Esophagus (tissue), 2 donors: Measurements from ENCODE around the gene ATP8B1. TPM values are rescaled to one million over a fixed set of nuclear protein-coding genes. Genes with fewer than 3 reads are reported as not detected.

ENCODE experiments used
- H3K27ac ChIP-seq, 2 donors: one replicate each; pipeline ENCODE4 v1.5.1; 2013; ENCODE audit warnings: low read depth in 2 of 2, mild to moderate bottlenecking in 2 of 2, inconsistent platforms in 1 of 2, low read length in 1 of 2, moderate library complexity in 1 of 2
- H3K27me3 ChIP-seq, 2 donors: one replicate each; pipeline ENCODE4 v1.6.1; 2013; ENCODE audit warnings: low read length in 2 of 2, control low read depth in 1 of 2, mild to moderate bottlenecking in 1 of 2; ENCODE audit not compliant: insufficient read depth in 2 of 2, control insufficient read depth in 1 of 2
- H3K36me3 ChIP-seq, 2 donors: one replicate each; pipeline ENCODE4 v1.6.1; 2013; ENCODE audit warnings: low read length in 1 of 2; ENCODE audit not compliant: control insufficient read depth in 2 of 2, insufficient read depth in 2 of 2
- H3K4me1 ChIP-seq, 2 donors: one replicate each; pipeline ENCODE4 v1.6.1; 2013; ENCODE audit warnings: low read length in 1 of 2; ENCODE audit not compliant: control insufficient read depth in 2 of 2, insufficient read depth in 2 of 2
- H3K4me3 ChIP-seq, 2 donors: one replicate each; pipeline ENCODE4 v1.5.1; 2013; ENCODE audit warnings: low read length in 2 of 2, mild to moderate bottlenecking in 2 of 2, low read depth in 1 of 2, moderate library complexity in 1 of 2
- H3K9me3 ChIP-seq, 2 donors: one replicate each; pipeline ENCODE4 v1.6.1; 2013; ENCODE audit warnings: mild to moderate bottlenecking in 2 of 2, low read depth in 1 of 2, low read length in 1 of 2, moderate library complexity in 1 of 2; ENCODE audit not compliant: control insufficient read depth in 2 of 2, insufficient read depth in 1 of 2
- WGBS, 2 donors: extraction: QIAGEN DNeasy Blood & Tissue Kit; methylation state at CpG; one replicate each; pipeline ENCODE4 v1.1.7; 2013; 5-methylcytosine and 5-hydroxymethylcytosine counted together
- polyA plus RNA-seq, 2 donors: library from polyadenylated mRNA; stranded (reverse); fragments of 200-250 nt; gene quantifications; one replicate each; pipeline ENCODE4 v1.2.3, GENCODE V29; 2013
- donor health status: healthy with polysubstance abuse.
- donor health status: Bipolar disorder and iron deficiency.

The ATP8B1 gene
- polyA plus RNA-seq, 2 donors: 8.0 to 12.9 TPM

DNA sequence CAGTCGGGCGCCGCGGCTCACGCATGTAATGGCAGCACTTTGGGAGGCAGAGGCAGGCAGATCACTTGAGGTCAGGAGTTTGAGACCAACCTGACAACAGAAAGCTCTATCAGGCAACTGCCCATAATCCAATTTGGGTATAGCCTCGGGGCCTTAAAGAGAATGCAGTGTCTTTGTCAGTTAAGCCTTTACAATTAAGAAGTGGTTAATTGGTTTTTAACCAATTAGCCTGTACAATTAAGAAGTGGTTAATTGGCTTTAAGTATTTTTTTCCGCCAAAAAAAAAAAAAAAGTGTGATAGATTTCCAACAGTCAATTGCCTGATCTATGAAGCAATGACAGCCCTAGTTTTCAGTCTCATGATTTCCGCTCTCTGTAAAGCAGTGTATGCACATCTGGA, 106.8 kb downstream of the ATP8B1 start:
- peaks cover 4 to 6% of the 10 kb centered on the region in 2 donors for H3K36me3 ChIP-seq
- no peaks in the 10 kb centered on the region for H3K4me1 ChIP-seq
- H3K27me3 ChIP-seq: no peaks in the 10 kb centered on the region
- no peak overlapping the region for H3K27ac ChIP-seq
- H3K4me3 ChIP-seq: no peak overlapping the region
- WGBS, 2 donors: 92 to 93% methylated on average over 8 of the region's 8 CpGs
- H3K9me3 ChIP-seq: no peaks in the 10 kb centered on the region

DNA sequence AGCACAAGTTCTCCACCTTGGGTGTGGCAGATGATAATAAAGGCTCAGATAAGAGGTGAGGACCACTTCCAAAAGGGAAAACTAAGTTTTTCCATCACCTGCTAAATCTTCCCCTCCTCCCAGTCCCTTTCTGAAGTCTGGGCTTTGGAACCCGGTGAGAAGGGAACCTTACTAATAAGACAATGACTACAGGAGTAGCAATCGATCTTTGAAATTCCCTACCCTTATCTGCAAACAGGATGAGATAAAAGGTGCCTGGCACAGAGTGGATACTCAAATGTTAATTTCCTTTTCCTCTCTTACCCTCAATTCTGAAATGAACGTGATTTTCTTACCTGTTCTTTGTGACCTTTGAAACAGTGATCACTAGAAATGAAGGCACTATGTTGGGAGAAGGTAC, 111.8 kb downstream of the ATP8B1 start:
- H3K27ac ChIP-seq: no peak overlapping the region

DNA sequence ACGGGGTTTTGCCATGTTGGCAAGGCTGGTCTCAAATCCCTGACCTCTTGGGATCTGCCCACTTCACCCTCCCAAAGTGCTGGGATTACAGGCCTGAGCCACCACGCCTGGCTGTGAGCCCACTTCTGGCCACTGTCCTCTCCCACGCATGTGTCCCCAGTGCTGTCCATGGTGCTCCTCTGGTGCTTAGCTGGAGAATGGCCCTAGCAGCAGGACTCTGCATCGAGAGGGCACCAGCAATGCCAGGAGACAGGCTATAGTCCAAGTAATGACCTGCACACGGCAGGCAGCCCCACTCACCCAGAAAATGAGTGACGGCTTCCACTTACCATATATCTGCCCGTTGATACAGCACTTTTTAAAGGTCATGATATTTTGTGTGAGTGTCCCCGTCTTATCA, 115.1 kb downstream of the ATP8B1 start:
- no peak overlapping the region for H3K4me3 ChIP-seq
- no peaks in the 10 kb centered on the region for H3K9me3 ChIP-seq
- 92 to 95% methylated on average over 8 of the region's 8 CpGs for WGBS, 2 donors
- H3K36me3 ChIP-seq: peaks cover 4 to 12% of the 10 kb centered on the region in 2 donors
- H3K4me1 ChIP-seq: no peaks in the 10 kb centered on the region
- no peaks in the 10 kb centered on the region for H3K27me3 ChIP-seq
- no peak overlapping the region for H3K27ac ChIP-seq

More for the DNA sequence above, 111.8 kb downstream of the ATP8B1 start:
- H3K27me3 ChIP-seq: no peaks in the 10 kb centered on the region
- H3K4me3 ChIP-seq: no peak overlapping the region
- no peaks in the 10 kb centered on the region for H3K4me1 ChIP-seq
- peaks cover 4 to 9% of the 10 kb centered on the region in 2 donors for H3K36me3 ChIP-seq
- no peaks in the 10 kb centered on the region for H3K9me3 ChIP-seq
- WGBS, 2 donors: 63 to 81% methylated on average over 3 of the region's 3 CpGs

DNA sequence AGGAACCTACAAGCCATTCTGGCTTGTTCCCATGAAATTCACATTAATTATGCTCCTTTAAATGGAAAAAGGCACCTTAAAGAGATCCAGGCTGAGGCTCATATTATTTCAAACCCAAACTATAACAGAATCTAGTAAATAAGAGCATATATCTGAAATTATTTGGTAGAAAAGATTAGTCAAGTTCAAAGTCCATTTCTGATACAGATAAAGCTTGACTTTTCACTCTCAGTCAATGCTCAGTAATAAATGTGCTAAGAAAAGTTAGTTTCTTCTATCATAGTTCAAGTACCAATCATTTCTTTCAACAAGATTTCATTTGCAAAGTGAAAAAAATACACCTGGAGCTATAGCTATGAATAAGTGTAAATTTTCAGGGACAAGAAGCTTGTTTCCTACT, 119.6 kb downstream of the ATP8B1 start:
- Histone ChIP-seq H3K4me3 (no peak overlapping the region), H3K9me3 (no peaks in the 10 kb centered on the region), H3K27me3 (no peaks in the 10 kb centered on the region), H3K36me3 (peaks cover 5 to 8% of the 10 kb centered on the region in 2 donors), H3K27ac (no peak overlapping the region), H3K4me1 (no peaks in the 10 kb centered on the region)

DNA sequence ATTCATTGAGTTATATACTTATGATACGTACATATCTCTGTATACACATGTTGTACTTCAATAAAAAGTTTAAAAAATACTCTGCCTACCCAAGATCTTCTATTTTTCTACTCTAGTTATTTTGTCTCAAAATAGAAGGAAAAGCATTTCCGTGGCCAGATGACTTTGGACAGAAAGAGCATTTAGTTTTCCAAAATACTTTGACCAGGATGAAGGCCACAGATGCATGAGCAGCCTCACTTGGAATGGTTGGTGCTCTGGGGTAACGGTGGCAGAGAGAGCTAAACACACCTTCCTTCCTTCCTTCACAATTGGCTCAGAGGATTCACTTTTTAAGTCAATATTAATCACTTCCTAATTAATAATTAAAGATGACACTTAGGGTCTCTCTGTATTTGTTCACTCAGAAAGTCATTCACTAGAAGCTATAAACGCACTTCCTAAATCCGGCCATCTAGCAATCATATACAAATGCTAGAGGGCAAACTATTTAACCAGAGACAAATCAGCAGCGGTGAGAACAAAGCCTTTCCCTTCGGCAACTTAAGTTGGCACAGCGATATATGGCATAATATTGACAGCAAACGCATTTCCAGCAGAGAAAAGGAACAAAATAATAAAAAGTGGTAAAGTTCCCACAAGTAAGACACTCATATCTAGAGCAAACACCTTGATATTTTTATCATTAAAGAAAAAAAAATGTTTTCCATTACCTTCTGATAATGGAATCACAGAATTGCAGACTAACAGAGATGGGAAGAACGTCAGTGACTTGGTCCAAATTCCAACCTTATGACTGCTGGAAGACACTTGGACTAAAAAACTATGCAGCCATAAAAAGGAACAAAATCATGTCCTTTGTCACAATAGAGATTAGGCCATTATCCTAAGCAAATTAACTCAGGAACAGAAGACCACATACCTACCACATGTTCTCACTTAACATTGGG, 125.6 kb downstream of the ATP8B1 start:
- Histone ChIP-seq H3K27ac (no peak overlapping the region), H3K9me3 (no peaks in the 10 kb centered on the region), H3K36me3 (peaks cover 2 to 10% of the 10 kb centered on the region in 2 donors), H3K27me3 (no peaks in the 10 kb centered on the region), H3K4me3 (no peak overlapping the region), H3K4me1 (no peaks in the 10 kb centered on the region)
- WGBS, 2 donors: 65 to 78% methylated on average over 10 of the region's 10 CpGs

DNA sequence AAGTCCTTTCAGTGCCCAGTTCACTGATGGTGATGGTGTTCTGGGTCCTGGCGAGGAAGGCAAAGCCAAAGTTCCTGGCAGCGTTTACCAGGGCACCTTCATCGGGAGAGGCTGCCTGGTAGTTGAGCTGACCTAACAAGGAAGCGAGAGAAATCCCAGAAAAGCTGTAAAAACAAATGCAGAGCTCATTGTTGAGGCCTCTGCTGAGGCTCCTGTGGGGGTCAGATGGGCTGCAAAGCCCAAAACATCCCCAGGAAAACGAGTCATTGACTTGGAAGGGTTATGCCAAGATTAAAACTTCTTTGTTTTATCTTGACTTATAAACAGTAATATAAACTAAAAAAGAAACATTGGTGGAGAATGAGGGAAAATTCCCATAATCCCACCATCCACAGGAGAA, 128.2 kb downstream of the ATP8B1 start:
- Histone ChIP-seq H3K4me1 (no peaks in the 10 kb centered on the region), H3K36me3 (peaks cover 4 to 5% of the 10 kb centered on the region in 2 donors), H3K9me3 (no peaks in the 10 kb centered on the region), H3K27ac (no peak overlapping the region), H3K4me3 (no peak overlapping the region), H3K27me3 (no peaks in the 10 kb centered on the region)
- WGBS, 2 donors: 78% methylated on average over 5 of the region's 5 CpGs

DNA sequence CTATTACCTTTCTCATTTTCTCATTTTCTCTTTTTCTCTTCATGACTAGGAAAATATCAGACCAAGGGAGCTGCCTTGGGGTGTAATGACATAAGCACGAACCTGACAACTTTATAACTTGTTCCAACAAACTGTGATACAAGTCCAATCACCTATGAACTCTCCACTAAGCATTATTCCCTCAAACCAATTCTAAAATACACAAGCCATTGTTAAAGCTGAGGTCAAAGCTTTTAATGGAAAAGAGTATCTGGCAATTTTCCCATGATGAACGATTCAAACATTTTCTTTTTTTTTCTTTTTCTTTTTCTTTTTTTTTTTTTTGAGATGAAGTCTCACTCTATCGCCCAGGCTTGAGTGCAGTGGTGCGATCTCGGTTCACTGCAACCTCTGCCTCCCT, 133.1 kb downstream of the ATP8B1 start:
- Histone ChIP-seq H3K27me3 (no peaks in the 10 kb centered on the region), H3K36me3 (peaks cover 7 to 8% of the 10 kb centered on the region in 2 donors), H3K9me3 (no peaks in the 10 kb centered on the region), H3K4me1 (no peaks in the 10 kb centered on the region), H3K4me3 (no peak overlapping the region), H3K27ac (no peak overlapping the region)
- WGBS, 2 donors: 74 to 82% methylated on average over 5 of the region's 5 CpGs

DNA sequence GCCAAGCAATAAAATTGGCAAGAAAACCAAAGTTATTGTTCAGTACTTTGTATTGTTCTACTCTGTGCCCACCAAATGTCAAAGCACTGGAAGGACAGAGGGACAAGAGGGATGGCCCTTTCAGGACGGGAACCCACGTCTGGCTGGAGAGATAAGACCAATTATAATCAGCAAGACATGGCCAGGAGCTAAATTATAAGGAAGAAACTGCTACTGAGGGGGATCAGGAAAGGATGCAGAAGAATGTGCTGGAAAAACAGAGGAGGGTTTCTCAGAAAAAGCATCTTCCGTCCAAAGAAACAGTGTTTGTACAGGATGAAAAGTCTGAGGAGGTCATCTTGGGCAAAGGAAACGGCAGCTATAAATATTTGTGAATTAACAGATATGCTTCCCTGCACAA, 135.1 kb downstream of the ATP8B1 start:
- no peaks in the 10 kb centered on the region for H3K4me1 ChIP-seq
- no peak overlapping the region for H3K27ac ChIP-seq
- WGBS, 2 donors: 75 to 80% methylated on average over 4 of the region's 4 CpGs
- H3K36me3 ChIP-seq: peaks cover 2 to 8% of the 10 kb centered on the region in 2 donors
- H3K4me3 ChIP-seq: no peak overlapping the region
- no peaks in the 10 kb centered on the region for H3K9me3 ChIP-seq
- no peaks in the 10 kb centered on the region for H3K27me3 ChIP-seq

DNA sequence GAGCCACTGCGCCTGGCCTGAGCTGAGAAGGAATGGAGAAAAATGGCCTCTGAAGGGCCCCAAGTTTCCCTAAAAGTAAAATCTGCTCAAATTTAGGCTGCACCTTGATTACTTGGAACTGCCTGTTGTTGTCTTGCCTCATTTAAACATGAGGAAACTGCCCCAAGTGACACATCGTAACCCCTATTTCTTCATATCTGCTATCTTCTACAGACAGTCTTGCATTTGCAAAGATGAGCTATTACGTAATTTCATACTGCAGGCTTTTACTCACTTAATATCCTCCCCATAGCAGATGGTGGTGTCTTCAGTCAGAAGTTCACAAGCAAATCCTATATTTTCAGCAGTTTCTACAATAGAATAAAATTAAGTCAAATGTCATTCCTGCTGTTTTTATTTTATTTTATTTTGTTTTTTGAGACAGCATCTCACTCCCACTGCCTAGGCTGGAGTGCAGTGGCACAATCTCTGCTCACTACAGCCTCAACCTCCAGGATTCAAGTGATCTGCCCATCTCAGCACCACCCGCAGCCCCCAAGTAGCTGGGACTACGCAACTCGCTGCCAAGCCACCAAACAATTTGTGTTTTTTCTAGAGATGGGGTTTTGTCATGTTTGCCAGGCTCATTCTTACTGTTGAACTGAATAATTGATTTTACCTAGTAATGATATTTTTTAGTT, 136.2 kb downstream of the ATP8B1 start:
- 82 to 94% methylated on average over 6 of the region's 6 CpGs for WGBS, 2 donors
- H3K36me3 ChIP-seq: peaks cover 2 to 8% of the 10 kb centered on the region in 2 donors
- no peak overlapping the region for H3K27ac ChIP-seq
- H3K4me1 ChIP-seq: no peaks in the 10 kb centered on the region
- H3K4me3 ChIP-seq: no peak overlapping the region
- no peaks in the 10 kb centered on the region for H3K27me3 ChIP-seq
- no peaks in the 10 kb centered on the region for H3K9me3 ChIP-seq
